HG03064 (cell line): ENCODE measurements around the gene ANTXRL.
"Not testable (repeated sequence)": the region's sequence is repeated elsewhere in the genome, so short reads cannot be mapped to it uniquely, and the experiment has no call there.

Experiments used
- ATAC-seq: cut with Tn5 transposase; IDR thresholded peaks from one replicate; pipeline ENCODE4 v1.9.1; 2021; ENCODE audit warnings: low read depth; ENCODE audit not compliant: unreplicated experiment

ANTXRL gene

GRCh38 chr10:46254007-46254383 is 32.8 kb upstream of the ANTXRL start:
- no peak for ATAC-seq

DNA sequence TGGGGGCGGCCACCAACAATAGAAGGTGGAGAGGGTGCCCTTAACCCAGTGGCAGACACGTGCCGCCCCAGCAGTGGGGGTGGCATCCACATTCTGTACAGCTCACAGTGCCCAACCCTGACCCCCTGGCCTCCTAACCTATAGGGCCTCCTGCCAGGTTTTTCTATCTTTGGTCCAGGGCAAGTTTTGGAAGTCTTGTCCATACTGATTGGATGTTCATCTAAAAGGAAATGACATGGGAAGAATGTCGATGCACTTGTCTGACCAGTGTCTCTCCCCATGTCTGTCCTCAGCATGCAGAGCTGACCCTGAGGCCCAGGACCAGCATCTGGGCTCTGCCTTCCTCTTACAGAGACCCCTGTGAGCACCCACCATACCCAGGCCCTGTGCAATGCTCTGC is 32.3 kb upstream of the ANTXRL start:
- ATAC-seq, result no peak

- not testable (repeated sequence) for ATAC-seq
Measured at GRCh38 chr10:46255210-46255609, 31.6 kb upstream of the ANTXRL start.

- no peak for ATAC-seq
Measured at GRCh38 chr10:46255801-46256747, 30.7 kb upstream of the ANTXRL start.

DNA sequence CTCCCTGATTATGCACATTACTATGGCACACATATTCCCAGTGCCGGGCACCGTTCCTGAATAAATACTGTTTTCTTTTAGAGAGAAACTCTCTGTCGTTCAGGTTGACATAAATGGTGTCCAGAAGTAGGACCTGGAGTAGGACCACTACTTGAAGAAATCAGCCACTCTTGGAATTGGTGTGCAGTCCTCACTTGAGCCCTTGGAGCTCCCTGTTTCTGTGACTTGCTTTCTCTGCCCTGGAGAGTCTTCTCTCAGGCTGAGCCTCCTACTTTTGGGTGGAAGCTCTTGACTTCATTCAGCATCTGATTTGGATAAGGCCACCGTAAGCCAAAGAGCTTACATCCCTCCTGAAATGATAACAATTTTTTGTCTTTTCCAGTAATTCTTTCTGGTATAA is 29.7 kb upstream of the ANTXRL start:
- no peak for ATAC-seq

DNA sequence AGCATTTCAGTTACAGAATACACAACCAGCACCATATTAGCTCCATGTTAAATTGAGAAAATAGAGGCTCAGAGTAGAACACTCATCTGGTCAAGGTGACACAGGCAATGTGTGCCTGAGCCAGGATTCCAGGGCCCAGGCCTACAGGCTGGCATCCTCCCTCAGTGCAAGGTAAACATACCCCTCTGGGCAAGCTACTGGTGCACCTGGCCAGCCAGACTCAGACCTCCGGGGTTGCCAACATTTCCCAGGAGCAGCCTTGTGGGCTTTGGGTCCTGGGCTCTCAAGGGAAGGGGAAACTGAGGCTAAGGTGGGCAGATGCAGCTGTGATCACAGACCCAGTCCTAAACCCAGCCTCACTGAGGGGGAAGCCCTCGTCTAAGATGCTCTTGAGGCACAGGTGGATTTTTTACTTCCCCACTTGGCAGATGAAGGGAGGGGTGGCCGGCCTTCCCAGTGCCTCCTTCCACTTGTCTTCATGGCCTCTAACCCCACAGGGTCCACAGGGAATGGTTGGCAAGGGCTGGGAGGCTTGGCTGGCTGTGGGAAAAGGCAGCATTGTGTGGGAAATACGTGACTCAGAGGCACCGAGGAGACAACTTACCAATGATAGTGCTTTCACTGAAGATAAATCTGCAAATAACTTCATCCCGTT is 23.8 kb upstream of the ANTXRL start:
- ATAC-seq, result not testable (repeated sequence)

DNA sequence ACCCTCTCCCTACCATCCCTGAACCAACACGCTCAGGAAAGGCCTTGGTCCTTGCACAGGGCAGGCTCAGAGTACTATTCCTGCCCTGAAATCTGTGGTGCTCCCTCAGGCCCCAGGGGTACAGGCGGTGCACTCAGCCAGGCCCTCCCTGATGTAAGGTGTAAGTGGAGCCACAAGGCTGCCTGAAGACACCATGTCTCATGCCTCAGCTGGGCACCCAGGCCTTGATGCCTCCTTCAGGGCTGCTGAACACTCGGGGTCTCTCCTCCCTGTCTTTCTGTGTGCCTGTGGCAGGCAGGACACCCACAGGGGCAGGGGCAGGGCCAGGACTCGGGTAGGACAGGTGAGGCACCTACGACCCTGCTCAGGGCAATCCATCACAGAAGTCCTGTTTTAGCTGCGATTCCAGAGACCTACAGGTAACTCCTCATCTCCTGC is 22.9 kb upstream of the ANTXRL start:
- ATAC-seq, result no peak

- ATAC-seq, result no peak
Measured at GRCh38 chr10:46264336-46264735, 22.5 kb upstream of the ANTXRL start.

DNA sequence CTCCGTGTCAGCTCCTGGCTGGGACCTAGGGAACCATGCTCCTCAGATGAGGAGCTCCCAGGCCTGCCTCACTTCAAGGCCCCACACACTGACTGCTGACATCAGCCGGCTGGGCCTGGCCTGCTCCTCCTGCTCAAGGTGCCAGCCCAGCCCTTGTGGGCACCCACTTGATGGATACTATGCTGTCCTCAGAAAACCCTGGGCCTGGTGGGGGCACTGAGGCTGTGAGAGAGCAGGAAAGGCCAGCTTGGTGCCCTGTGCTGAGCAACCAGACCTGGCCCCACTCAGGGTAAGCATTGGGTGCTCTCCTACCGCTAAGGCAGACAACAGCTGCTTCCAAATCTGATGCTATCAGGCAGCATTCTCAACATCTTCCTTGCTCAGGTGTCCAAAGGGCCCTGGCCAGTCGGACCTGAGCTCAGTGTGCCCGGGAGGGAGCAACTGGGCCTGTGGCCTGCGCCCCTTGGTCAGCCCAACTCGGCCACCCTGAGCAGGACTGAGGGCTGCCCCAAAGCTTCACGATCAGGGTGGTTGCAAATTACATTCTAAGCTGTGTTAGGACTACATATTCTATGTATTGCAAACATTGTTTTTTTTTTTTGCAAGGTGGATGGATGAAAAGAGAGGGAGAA is 21.9 kb upstream of the ANTXRL start:
- ATAC-seq, result no peak

DNA sequence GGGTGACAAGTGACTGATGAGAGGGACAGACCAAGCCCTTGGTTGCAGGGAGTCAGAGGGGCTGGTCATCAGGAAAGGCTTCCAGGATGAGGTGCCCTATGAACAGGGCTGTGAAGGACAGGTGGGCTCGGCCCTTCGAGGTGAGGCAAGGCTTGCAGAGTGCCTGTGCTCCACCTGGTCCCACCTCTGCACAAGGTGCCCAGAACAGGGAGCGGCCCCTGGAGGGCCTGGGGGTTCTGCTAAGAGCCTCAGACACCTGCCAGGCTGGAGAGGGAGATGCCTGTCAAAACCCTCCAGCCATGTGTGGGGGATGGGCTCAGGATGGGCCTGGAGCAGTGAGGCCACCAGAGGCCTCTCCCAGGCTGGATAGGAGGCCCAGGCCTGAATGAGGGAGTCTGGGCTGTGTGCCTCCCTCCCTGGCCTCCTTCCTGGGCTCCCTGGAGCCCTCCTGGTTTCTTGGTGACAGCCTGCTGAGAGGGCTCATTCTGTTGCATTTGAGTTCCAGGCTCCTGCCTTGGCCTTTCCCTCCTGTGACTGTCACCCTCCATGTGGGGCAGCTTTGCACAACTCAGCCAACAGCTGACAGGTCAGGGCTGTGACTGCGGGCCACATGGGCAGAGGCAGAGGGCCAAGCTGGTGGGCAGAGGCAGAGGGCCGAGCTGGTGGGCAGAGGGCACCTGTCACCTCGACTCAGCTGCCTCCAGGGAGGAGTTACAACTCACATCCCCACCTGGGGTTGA is 21.1 kb upstream of the ANTXRL start:
- ATAC-seq, result not testable (repeated sequence)

DNA sequence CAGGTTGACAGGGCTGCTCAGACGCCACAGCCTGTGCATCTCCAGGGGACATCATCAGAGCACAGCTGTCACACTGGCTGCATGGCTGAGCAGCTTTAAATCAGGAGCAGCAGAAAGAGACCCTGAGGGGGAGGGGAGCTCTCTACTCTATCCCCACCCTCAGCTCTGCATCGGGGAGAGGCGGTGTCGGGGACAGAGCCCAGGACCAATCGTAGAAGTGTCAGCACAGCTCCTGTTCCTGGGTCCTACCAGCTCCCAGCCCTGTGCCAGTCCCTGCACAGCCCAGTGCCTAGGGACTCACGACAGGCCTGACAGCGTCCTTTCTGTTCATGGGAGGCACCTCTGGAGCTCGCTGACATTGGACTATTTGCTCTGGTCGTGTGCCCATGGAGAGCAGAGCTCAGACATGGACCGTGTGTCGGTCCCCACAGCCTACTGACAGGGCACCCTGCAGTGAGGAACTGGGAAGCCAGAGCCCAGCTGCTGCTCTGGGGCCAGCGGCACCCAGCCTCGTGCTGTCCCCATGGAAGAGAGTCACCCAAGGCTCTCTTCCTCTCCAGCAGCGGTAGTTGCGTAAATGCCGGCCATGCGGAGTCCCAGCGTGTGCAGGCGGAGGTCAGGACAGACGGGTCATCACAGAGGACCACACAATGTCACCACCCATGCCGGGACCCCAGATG is 20.4 kb upstream of the ANTXRL start:
- ATAC-seq, result no peak

GRCh38 chr10:46267132-46267985 is 19.4 kb upstream of the ANTXRL start:
- no peak for ATAC-seq

DNA sequence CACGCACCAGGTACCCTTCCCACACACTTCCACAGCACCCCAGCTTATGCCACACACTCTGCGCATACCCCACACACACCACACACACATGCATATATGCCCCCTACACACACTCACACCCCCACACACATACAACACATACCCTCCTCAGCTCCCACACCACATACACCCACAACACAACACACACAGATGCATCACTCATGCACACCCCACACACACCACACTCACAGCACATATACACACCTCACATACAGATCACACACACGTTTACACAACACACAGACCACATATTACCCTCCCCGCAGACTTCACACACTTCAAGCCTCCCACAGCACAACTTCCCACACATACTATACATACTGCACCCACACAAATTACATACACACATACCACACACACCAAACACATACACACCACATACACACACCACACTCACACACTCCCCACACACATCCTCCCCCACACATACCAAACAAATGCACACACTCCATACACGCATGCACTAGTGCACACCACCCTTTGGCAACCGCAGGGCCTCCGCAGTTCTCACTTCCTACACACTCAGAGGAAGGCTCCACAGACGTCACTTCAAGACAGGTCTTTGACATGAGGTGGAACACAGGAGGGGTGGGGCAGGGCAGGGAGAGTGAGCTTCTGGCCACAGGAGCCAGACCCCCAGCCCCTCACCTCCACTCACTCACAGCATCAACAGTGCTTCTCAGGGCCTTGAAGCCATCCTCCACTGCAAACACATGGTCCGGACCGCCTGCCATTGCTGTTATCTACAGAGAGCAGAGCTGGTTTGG is 18.5 kb upstream of the ANTXRL start:
- no peak for ATAC-seq

DNA sequence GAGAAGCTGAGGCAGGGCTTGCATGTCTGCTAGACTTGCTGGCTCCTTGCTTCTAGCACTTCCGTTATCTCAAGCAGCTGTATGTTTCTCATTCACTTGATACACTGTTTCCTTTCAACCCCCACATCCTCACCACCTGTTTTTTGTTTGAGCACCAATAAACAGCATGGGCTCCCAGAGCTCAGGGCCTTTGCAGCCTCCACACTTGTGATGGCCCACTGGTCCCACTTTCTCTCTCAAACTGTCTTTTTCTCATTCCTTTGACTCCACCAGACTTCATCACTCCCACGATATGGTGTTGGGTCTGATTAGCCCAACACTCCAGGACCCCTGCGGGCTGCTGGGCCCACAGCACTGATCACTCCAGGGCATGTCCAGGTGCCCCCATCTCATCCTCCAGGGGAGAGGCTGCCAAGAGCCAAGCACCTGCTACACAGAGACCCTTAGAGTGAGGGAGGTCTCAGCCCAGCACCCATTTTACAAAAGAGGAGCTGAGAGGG is 17.2 kb upstream of the ANTXRL start:
- ATAC-seq, result peak; percentile 62

GRCh38 chr10:46270086-46270811 is 16.5 kb upstream of the ANTXRL start:
- ATAC-seq, result peak; percentile 3

- ATAC-seq, result not testable (repeated sequence)
Measured at GRCh38 chr10:46270963-46271530, 15.8 kb upstream of the ANTXRL start.

- not testable (repeated sequence) for ATAC-seq
Measured at GRCh38 chr10:46271795-46272499, 14.8 kb upstream of the ANTXRL start.
